Fibroblast of mammary gland (primary cell): Measurements from ENCODE around the gene ADGRG7.
A peak's percentile ranks its signal among the peaks of the same experiment; 100 is the strongest.

Experiments
- DNase-seq: peaks from one replicate; pipeline ENCODE4 v3.0.0-alpha.2; 2010; ENCODE audit warnings: low read depth
- H3K4me3 ChIP-seq: 2 replicates; pipeline ENCODE4 v1.5.1; 2011; ENCODE audit warnings: low read depth, mild to moderate bottlenecking, low read length, moderate library complexity; ENCODE audit not compliant: control insufficient read depth
- TF ChIP-seq, protein P1 (sequence below): conservative IDR thresholded peaks from 2 replicates; pipeline ENCODE4 v1.5.1; 2011; ENCODE audit warnings: low read depth, low read length, inconsistent platforms; ENCODE audit not compliant: control insufficient read depth, insufficient read depth

ADGRG7 gene

GRCh38 chr3:100630664-100631063, 21.3 kb downstream of the ADGRG7 start:
- peak; percentile 4 for DNase-seq
- TF ChIP-seq, protein P1, sequence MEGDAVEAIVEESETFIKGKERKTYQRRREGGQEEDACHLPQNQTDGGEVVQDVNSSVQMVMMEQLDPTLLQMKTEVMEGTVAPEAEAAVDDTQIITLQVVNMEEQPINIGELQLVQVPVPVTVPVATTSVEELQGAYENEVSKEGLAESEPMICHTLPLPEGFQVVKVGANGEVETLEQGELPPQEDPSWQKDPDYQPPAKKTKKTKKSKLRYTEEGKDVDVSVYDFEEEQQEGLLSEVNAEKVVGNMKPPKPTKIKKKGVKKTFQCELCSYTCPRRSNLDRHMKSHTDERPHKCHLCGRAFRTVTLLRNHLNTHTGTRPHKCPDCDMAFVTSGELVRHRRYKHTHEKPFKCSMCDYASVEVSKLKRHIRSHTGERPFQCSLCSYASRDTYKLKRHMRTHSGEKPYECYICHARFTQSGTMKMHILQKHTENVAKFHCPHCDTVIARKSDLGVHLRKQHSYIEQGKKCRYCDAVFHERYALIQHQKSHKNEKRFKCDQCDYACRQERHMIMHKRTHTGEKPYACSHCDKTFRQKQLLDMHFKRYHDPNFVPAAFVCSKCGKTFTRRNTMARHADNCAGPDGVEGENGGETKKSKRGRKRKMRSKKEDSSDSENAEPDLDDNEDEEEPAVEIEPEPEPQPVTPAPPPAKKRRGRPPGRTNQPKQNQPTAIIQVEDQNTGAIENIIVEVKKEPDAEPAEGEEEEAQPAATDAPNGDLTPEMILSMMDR: no peak
- H3K4me3 ChIP-seq: no peak overlapping the region

GRCh38 chr3:100631236-100631635, 21.8 kb downstream of the ADGRG7 start:
- DNase-seq: no peak
- H3K4me3 ChIP-seq: no peak overlapping the region
- TF ChIP-seq, protein P1: no peak

DNA sequence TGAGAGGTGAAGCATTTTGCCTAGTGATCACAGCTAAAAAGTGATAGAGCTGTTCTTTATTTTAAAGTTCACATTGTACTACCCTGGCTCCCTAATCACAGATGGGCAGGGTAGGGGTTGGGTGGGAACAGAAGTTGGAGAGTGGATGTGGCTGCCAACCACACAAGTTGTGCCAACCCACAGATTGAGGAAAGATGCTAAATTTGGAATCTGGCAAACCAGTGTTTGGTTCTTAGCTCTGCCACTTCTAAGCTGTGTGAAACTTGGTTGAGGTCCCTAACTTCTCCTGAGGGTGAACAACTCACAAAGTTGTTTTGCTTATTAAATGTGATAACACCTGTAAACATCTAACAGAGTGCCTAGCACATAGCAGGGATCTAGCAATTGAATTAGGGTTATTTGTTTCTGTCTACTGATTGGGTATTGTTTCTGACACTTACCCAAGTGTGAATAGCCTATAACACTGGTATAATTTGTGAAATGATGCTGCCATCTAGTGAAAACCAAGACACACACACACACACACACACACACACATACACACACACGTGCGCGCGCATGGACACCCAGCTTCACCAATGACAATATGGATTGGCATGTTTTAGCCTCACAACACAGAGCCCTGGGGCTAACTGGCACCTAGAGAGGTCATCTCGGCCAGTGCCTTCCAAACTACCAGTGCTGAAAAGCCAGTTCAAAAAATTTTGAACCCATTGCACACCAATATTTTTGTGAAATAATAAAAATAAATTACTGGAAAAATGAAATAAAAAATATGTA, 25.3 kb downstream of the ADGRG7 start:
- TF ChIP-seq, protein P1: no peak
- peak; percentile 42 for DNase-seq

DNA sequence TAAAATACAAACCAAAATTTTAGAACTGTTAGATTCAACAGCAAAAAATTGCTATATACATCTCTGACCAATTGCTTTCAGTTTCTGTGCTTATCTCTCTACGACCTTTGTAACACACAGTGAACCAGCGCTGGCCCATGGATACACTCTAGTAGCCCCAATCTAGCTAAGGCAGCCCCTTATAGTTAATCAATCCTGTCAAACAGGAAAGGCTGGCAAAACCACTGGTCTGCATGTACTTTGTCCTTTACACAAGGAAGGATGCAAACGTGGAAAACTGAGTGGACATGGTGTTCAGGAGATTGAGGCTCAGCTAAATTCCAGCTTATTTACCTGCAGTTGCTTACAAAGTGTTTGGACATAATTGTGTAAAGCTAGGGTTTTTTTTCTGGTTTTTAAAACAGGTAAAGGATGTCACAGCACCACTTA, 25.9 kb downstream of the ADGRG7 start:
- DNase-seq: no peak
- TF ChIP-seq, protein P1: no peak
- no peak overlapping the region for H3K4me3 ChIP-seq

More for the DNA sequence above, 25.3 kb downstream of the ADGRG7 start:
- no peak overlapping the region for H3K4me3 ChIP-seq

- no peak overlapping the region for H3K4me3 ChIP-seq
- TF ChIP-seq, protein P1: no peak
- peak; percentile 55 for DNase-seq
Observed at GRCh38 chr3:100637197-100637631, 27.8 kb downstream of the ADGRG7 start.

DNA sequence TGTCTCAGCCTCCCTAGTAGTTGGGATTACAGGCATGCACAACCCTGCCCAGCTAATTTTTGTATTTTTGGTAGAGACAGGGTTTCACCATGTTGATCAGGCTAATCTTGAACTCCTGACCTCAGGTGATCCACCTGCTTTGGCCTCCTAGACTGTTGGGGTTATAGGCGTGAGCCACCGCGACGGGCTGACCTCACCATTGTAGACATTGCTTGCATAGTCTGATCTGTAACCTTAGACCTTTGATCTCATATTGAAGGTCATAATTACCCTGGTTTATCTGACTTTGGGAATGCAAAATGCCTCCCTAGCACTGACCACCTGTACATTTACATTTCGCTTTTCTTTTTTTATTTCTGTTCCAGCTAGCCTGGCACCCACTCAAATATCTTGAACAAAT, 31.2 kb downstream of the ADGRG7 start:
- no peak overlapping the region for H3K4me3 ChIP-seq
- TF ChIP-seq, protein P1: no peak
- no peak for DNase-seq
